Measurements from ENCODE around the gene ENTREP3.
A peak's percentile ranks its signal among the peaks of the same experiment; 100 is the strongest.
"Not testable (repeated sequence)": the region's sequence is repeated elsewhere in the genome, so short reads cannot be mapped to it uniquely, and the experiment has no call there.

The ENTREP3 gene

DNA sequence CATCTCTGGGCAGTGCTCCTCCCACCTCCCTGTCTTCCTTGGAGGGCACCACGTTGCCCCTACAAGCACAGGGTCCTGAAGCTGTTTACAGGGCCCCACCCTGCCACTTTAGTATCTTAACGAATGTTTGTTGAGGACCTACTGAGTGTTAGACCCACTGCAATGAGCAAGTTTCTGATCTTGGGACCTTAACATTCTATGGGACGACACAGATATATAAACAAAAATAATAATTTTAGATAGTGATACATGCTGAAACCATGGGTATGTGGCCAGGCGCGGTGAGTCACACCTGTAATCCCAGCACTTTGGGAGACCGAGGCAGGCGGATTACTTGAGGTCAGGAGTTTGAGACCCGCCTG, 10.1 kb downstream of the ENTREP3 start:
- TF ChIP-seq CTCF (IDR thresholded peaks at IDR 0.05; ENCODE audit: borderline replicate concordance, control extremely low read depth, extremely low read depth, insufficient read depth, missing control alignments): no peak
- in situ Hi-C loops (cut with MboI; ENCODE audit: low sequenced_read_pairs, unreplicated experiment): no loop called here

GRCh38 chr1:155244368-155245162, 10.7 kb downstream of the ENTREP3 start:
- peak; percentile 95 for DNase-seq (ENCODE audit: low spot score)
- TF ChIP-seq CTCF (IDR thresholded peaks at IDR 0.05; ENCODE audit: borderline replicate concordance, control extremely low read depth, extremely low read depth, insufficient read depth, missing control alignments): peak; percentile 46
- in situ Hi-C loops (cut with MboI; ENCODE audit: low sequenced_read_pairs, unreplicated experiment): no loop called here

More for the DNA sequence above, 10.1 kb downstream of the ENTREP3 start:
- no peak for DNase-seq (ENCODE audit: low spot score)

- no peak for DNase-seq (ENCODE audit: low spot score)
- in situ Hi-C loops (cut with MboI; ENCODE audit: low sequenced_read_pairs, unreplicated experiment): no loop called here
- no peak for TF ChIP-seq CTCF (IDR thresholded peaks at IDR 0.05; ENCODE audit: borderline replicate concordance, control extremely low read depth, extremely low read depth, insufficient read depth, missing control alignments)
Measured at GRCh38 chr1:155242805-155243358, 12.4 kb downstream of the ENTREP3 start.

- no peak for TF ChIP-seq CTCF (IDR thresholded peaks at IDR 0.05; ENCODE audit: borderline replicate concordance, control extremely low read depth, extremely low read depth, insufficient read depth, missing control alignments)
- no peak for DNase-seq (ENCODE audit: low spot score)
- in situ Hi-C loops (cut with MboI; ENCODE audit: low sequenced_read_pairs, unreplicated experiment): no loop called here
Measured at GRCh38 chr1:155241841-155242264, 13.4 kb downstream of the ENTREP3 start.

GRCh38 chr1:155241069-155241679, 14.1 kb downstream of the ENTREP3 start:
- DNase-seq (ENCODE audit: low spot score): peak; percentile 78
- no peak for TF ChIP-seq CTCF (IDR thresholded peaks at IDR 0.05; ENCODE audit: borderline replicate concordance, control extremely low read depth, extremely low read depth, insufficient read depth, missing control alignments)
- in situ Hi-C loops (cut with MboI; ENCODE audit: low sequenced_read_pairs, unreplicated experiment): no loop called here

GRCh38 chr1:155236451-155236850, 18.8 kb downstream of the ENTREP3 start:
- no peak for DNase-seq (ENCODE audit: low spot score)
- in situ Hi-C loops (cut with MboI; ENCODE audit: low sequenced_read_pairs, unreplicated experiment): no loop called here
- no peak for TF ChIP-seq CTCF (IDR thresholded peaks at IDR 0.05; ENCODE audit: borderline replicate concordance, control extremely low read depth, extremely low read depth, insufficient read depth, missing control alignments)

- in situ Hi-C loops (cut with MboI; ENCODE audit: low sequenced_read_pairs, unreplicated experiment); DNase-seq (ENCODE audit: low spot score): not testable (repeated sequence)
Measured at GRCh38 chr1:155235375-155235774, 19.9 kb downstream of the ENTREP3 start.

- in situ Hi-C loops (cut with MboI; ENCODE audit: low sequenced_read_pairs, unreplicated experiment); DNase-seq (ENCODE audit: low spot score): not testable (repeated sequence)
Measured at GRCh38 chr1:155233502-155233901, 21.8 kb downstream of the ENTREP3 start.

DNA sequence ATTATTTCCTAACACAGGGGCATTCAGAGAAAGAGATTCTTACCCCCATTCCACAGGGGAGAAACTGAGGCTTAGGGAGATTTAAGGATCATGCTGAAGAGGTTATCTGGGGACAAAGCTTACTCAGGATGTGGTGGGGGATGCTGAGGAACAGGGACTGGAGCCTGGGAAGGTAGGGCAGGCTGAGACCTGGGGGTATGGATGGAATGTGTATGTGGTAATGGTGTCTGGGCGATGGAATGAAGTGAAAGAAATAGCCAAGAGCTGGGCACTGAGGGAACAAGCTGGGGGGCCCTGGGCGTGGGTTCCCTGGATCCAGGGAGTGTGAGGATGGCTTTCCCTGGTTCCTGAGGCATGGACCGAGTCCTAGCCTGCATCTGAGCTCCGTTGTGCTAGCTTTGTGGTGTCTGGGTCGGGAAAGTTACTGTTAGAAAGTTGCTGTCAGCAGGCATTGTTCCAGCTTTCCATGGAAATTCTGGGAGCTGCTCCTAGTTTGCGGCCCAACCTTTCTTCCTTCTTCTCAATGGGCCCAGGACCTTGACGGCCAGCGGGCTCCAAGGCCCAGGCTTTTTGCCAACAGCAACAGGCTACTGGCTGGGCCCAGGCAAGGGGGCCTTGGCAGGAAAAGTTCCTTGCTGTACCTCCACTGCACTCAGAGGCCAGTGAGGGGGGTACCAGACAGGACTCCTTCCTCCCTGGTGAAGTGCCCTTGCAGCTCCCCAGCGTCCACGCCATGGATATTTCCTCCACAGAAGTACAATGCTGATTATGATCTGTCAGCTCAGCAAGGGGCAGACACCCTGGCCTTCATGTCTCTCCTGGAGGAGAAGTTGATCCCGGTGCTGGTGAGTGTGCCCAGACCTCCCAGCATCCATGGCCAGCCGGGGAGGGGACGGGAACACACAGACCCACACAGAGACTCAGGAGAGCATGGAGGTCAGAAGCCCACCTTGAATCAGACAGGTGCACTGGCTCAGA, 23.0 kb downstream of the ENTREP3 start:
- in situ Hi-C loops (cut with MboI; ENCODE audit: low sequenced_read_pairs, unreplicated experiment); DNase-seq (ENCODE audit: low spot score): not testable (repeated sequence)
